ENCODE results near the gene ZNF664. TPM values are rescaled to one million over a fixed set of nuclear protein-coding genes. Genes with fewer than 3 reads are reported as not detected.

Gene ZNF664
- total and polyA plus RNA-seq, 4 donors, result 78.0 to 119 (median 88.9) TPM

- no peak overlapping the region for H3K27ac ChIP-seq (ENCODE audit: low read depth, low read length)
- peaks cover 7% of the 10 kb centered on the region for H3K4me1 ChIP-seq (ENCODE audit: control insufficient read depth, insufficient read depth, low read length)
- H3K4me3 ChIP-seq (ENCODE audit: low read depth, low read length), result no peak overlapping the region
- 68% methylated on average over 11 of the region's 11 CpGs for WGBS (ENCODE audit: insufficient coverage)
- peaks cover 65% of the 10 kb centered on the region for H3K36me3 ChIP-seq (ENCODE audit: control insufficient read depth, insufficient read depth, low read length)
- H3K27me3 ChIP-seq (ENCODE audit: control insufficient read depth, insufficient read depth, low read length), result no peaks in the 10 kb centered on the region
- no peaks in the 10 kb centered on the region for H3K9me3 ChIP-seq (ENCODE audit: control insufficient read depth, insufficient read depth, low read length)
- DNase-seq (ENCODE audit: low read depth in 4 of 6, low spot score in 6 of 6), result no peak
Measured at GRCh38 chr12:123934016-123934620, 38.9 kb upstream of the ZNF664 start.

GRCh38 chr12:123934829-123935228 is 38.2 kb upstream of the ZNF664 start:
- Histone ChIP-seq H3K36me3 (ENCODE audit: control insufficient read depth, insufficient read depth, low read length) (peaks cover 71% of the 10 kb centered on the region), H3K9me3 (ENCODE audit: control insufficient read depth, insufficient read depth, low read length) (no peaks in the 10 kb centered on the region), H3K4me1 (ENCODE audit: control insufficient read depth, insufficient read depth, low read length) (peaks cover 7% of the 10 kb centered on the region), H3K27ac (ENCODE audit: low read depth, low read length) (no peak overlapping the region), H3K4me3 (ENCODE audit: low read depth, low read length) (no peak overlapping the region), H3K27me3 (ENCODE audit: control insufficient read depth, insufficient read depth, low read length) (no peaks in the 10 kb centered on the region)
- DNase-seq (ENCODE audit: low read depth in 4 of 6, low spot score in 6 of 6), result no peak
- WGBS (ENCODE audit: insufficient coverage), result 91% methylated on average over 9 of the region's 9 CpGs

- Histone ChIP-seq H3K36me3 (ENCODE audit: control insufficient read depth, insufficient read depth, low read length) (peaks cover 76% of the 10 kb centered on the region), H3K4me3 (ENCODE audit: low read depth, low read length) (no peak overlapping the region), H3K27me3 (ENCODE audit: control insufficient read depth, insufficient read depth, low read length) (no peaks in the 10 kb centered on the region), H3K4me1 (ENCODE audit: control insufficient read depth, insufficient read depth, low read length) (peaks cover 7% of the 10 kb centered on the region), H3K9me3 (ENCODE audit: control insufficient read depth, insufficient read depth, low read length) (no peaks in the 10 kb centered on the region), H3K27ac (ENCODE audit: low read depth, low read length) (no peak overlapping the region)
- WGBS (ENCODE audit: insufficient coverage), result 92% methylated on average over 4 of the region's 7 CpGs
- no peak for DNase-seq (ENCODE audit: low read depth in 4 of 6, low spot score in 6 of 6)
Measured at GRCh38 chr12:123935956-123936355, 37.1 kb upstream of the ZNF664 start.

GRCh38 chr12:123936471-123936870 is 36.5 kb upstream of the ZNF664 start:
- no peaks in the 10 kb centered on the region for H3K9me3 ChIP-seq (ENCODE audit: control insufficient read depth, insufficient read depth, low read length)
- 98% methylated on average over 15 of the region's 18 CpGs for WGBS (ENCODE audit: insufficient coverage)
- H3K4me1 ChIP-seq (ENCODE audit: control insufficient read depth, insufficient read depth, low read length), result peaks cover 7% of the 10 kb centered on the region
- peaks cover 77% of the 10 kb centered on the region for H3K36me3 ChIP-seq (ENCODE audit: control insufficient read depth, insufficient read depth, low read length)
- H3K27me3 ChIP-seq (ENCODE audit: control insufficient read depth, insufficient read depth, low read length), result no peaks in the 10 kb centered on the region
- no peak for DNase-seq (ENCODE audit: low read depth in 4 of 6, low spot score in 6 of 6)
- H3K4me3 ChIP-seq (ENCODE audit: low read depth, low read length), result no peak overlapping the region
- no peak overlapping the region for H3K27ac ChIP-seq (ENCODE audit: low read depth, low read length)

- Histone ChIP-seq H3K4me1 (ENCODE audit: control insufficient read depth, insufficient read depth, low read length) (peaks cover 7% of the 10 kb centered on the region), H3K27ac (ENCODE audit: low read depth, low read length) (no peak overlapping the region), H3K27me3 (ENCODE audit: control insufficient read depth, insufficient read depth, low read length) (no peaks in the 10 kb centered on the region), H3K9me3 (ENCODE audit: control insufficient read depth, insufficient read depth, low read length) (no peaks in the 10 kb centered on the region), H3K36me3 (ENCODE audit: control insufficient read depth, insufficient read depth, low read length) (peaks cover 83% of the 10 kb centered on the region), H3K4me3 (ENCODE audit: low read depth, low read length) (no peak overlapping the region)
- 95% methylated on average over 46 of the region's 46 CpGs for WGBS (ENCODE audit: insufficient coverage)
- DNase-seq (ENCODE audit: low read depth in 4 of 6, low spot score in 6 of 6), result no peak
Measured at GRCh38 chr12:123936956-123937706, 35.9 kb upstream of the ZNF664 start.

GRCh38 chr12:123937707-123938591 is 35.1 kb upstream of the ZNF664 start:
- Histone ChIP-seq H3K27me3 (ENCODE audit: control insufficient read depth, insufficient read depth, low read length) (no peaks in the 10 kb centered on the region), H3K9me3 (ENCODE audit: control insufficient read depth, insufficient read depth, low read length) (no peaks in the 10 kb centered on the region), H3K36me3 (ENCODE audit: control insufficient read depth, insufficient read depth, low read length) (peaks cover 92% of the 10 kb centered on the region), H3K4me1 (ENCODE audit: control insufficient read depth, insufficient read depth, low read length) (peaks cover 7% of the 10 kb centered on the region), H3K27ac (ENCODE audit: low read depth, low read length) (no peak overlapping the region), H3K4me3 (ENCODE audit: low read depth, low read length) (no peak overlapping the region)
- no peak for DNase-seq (ENCODE audit: low read depth in 4 of 6, low spot score in 6 of 6)
- 91% methylated on average over 15 of the region's 16 CpGs for WGBS (ENCODE audit: insufficient coverage)

GRCh38 chr12:123938679-123939480 is 34.1 kb upstream of the ZNF664 start:
- no peaks in the 10 kb centered on the region for H3K9me3 ChIP-seq (ENCODE audit: control insufficient read depth, insufficient read depth, low read length)
- H3K27ac ChIP-seq (ENCODE audit: low read depth, low read length), result no peak overlapping the region
- DNase-seq (ENCODE audit: low read depth in 4 of 6, low spot score in 6 of 6), result no peak
- H3K4me1 ChIP-seq (ENCODE audit: control insufficient read depth, insufficient read depth, low read length), result peaks cover 14% of the 10 kb centered on the region
- H3K36me3 ChIP-seq (ENCODE audit: control insufficient read depth, insufficient read depth, low read length), result peaks cover 92% of the 10 kb centered on the region
- no peaks in the 10 kb centered on the region for H3K27me3 ChIP-seq (ENCODE audit: control insufficient read depth, insufficient read depth, low read length)
- no peak overlapping the region for H3K4me3 ChIP-seq (ENCODE audit: low read depth, low read length)
- WGBS (ENCODE audit: insufficient coverage), result 82% methylated on average over 16 of the region's 16 CpGs

GRCh38 chr12:123939716-123940626 is 33.0 kb upstream of the ZNF664 start:
- no peaks in the 10 kb centered on the region for H3K9me3 ChIP-seq (ENCODE audit: control insufficient read depth, insufficient read depth, low read length)
- WGBS (ENCODE audit: insufficient coverage), result 93% methylated on average over 16 of the region's 16 CpGs
- H3K27ac ChIP-seq (ENCODE audit: low read depth, low read length), result no peak overlapping the region
- peaks cover 87% of the 10 kb centered on the region for H3K36me3 ChIP-seq (ENCODE audit: control insufficient read depth, insufficient read depth, low read length)
- H3K4me3 ChIP-seq (ENCODE audit: low read depth, low read length), result no peak overlapping the region
- H3K27me3 ChIP-seq (ENCODE audit: control insufficient read depth, insufficient read depth, low read length), result no peaks in the 10 kb centered on the region
- no peak for DNase-seq (ENCODE audit: low read depth in 4 of 6, low spot score in 6 of 6)
- H3K4me1 ChIP-seq (ENCODE audit: control insufficient read depth, insufficient read depth, low read length), result peaks cover 13% of the 10 kb centered on the region

Data from spinal cord (tissue), 10 donors.